K562 (cell line): ENCODE results near the gene ADORA3. TPM values are rescaled to one million over a fixed set of nuclear protein-coding genes. Genes with fewer than 3 reads are reported as not detected.

Source experiments
- CC2D1A ChIP-seq: fragments of 450-650 bp; IDR thresholded peaks from 2 replicates; pipeline ENCODE4 v1.6.1; 2017; ENCODE audit warnings: mild to moderate bottlenecking
- CCNT2 ChIP-seq: IDR thresholded peaks from 2 replicates; pipeline ENCODE4 v1.6.1; 2011; ENCODE audit warnings: borderline replicate concordance, low read depth, mild to moderate bottlenecking, moderate library complexity, mixed read lengths, low read length; ENCODE audit not compliant: insufficient read length; ENCODE audit errors: extremely low read depth
- GATA2 ChIP-seq: sonication (generic); formaldehyde crosslinking; IDR thresholded peaks from 2 replicates; pipeline ENCODE4 v1.4.0; 2020; ENCODE audit warnings: mild to moderate bottlenecking, missing genetic modification reagents
- HLTF ChIP-seq: fragments of 450-650 bp; IDR thresholded peaks from 2 replicates; pipeline ENCODE4 v1.6.1; 2016
- KAT8 ChIP-seq: fragments of 450-650 bp; IDR thresholded peaks from 2 replicates; pipeline ENCODE4 v1.6.1; 2016; ENCODE audit warnings: low read depth, mild to moderate bottlenecking
- KDM1A ChIP-seq, 2 experiments: fragments of 450-650 bp; IDR thresholded peaks; 2 replicates each; pipeline ENCODE4 v1.6.1; 2016; ENCODE audit warnings: mild to moderate bottlenecking in 2 of 2
- KLF16 ChIP-seq: IDR thresholded peaks from 2 replicates; pipeline ENCODE4 v1.6.1; 2016; ENCODE audit warnings: antibody characterized with exemption
- MTF1 ChIP-seq: fragments of 250-450 bp; sonication (Bioruptor Pico); IDR thresholded peaks from 2 replicates; pipeline ENCODE4 v1.9.0; 2021; ENCODE audit warnings: moderate library complexity, mild to moderate bottlenecking, inconsistent platforms, borderline replicate concordance
- PHF21A ChIP-seq: fragments of 450-650 bp; IDR thresholded peaks from 2 replicates; pipeline ENCODE4 v1.6.1; 2017; ENCODE audit warnings: low read depth, borderline replicate concordance
- POLR2A ChIP-seq: fragments of 450-650 bp; conservative IDR thresholded peaks from 2 replicates; pipeline ENCODE4 v1.6.1; 2016
- TCFL5 ChIP-seq: fragments of 250-450 bp; sonication (Bioruptor Pico); conservative IDR thresholded peaks from 2 replicates; pipeline ENCODE4 v1.6.1; 2021; ENCODE audit warnings: mild to moderate bottlenecking, moderate library complexity, matching md5 sums
- ZFP36 ChIP-seq: fragments of 150-350 bp; IDR thresholded peaks from 2 replicates; pipeline ENCODE4 v1.6.1; 2018; ENCODE audit warnings: low read length, low read depth; ENCODE audit not compliant: partially characterized antibody
- ZFPM2 ChIP-seq: fragments of 250-450 bp; sonication (Bioruptor Pico); IDR thresholded peaks from 2 replicates; pipeline ENCODE4 v1.5.1; 2022; ENCODE audit warnings: mild to moderate bottlenecking
- ZNF24 ChIP-seq: fragments of 450-650 bp; IDR thresholded peaks from 2 replicates; pipeline ENCODE4 v1.6.1; 2016
- ZNF445 ChIP-seq: fragments of 250-450 bp; sonication (Bioruptor Pico); IDR thresholded peaks from 2 replicates; pipeline ENCODE4 v1.4.0; 2020; ENCODE audit warnings: low read depth, mild to moderate bottlenecking, moderate library complexity
- ZNF778 ChIP-seq: fragments of 450-650 bp; formaldehyde crosslinking; IDR thresholded peaks from 2 replicates; pipeline ENCODE4 v1.4.0; 2020; ENCODE audit warnings: mild to moderate bottlenecking, moderate library complexity
- polyA plus RNA-seq, 8 experiments: library from polyadenylated mRNA; depleted of rRNA in 4 of 8; stranded (reverse) in 5 of 8; unstranded in 3 of 8; fragments of >200 nt; fragmentation: Nextera tagmentation in 2 of 8; fragmentation: Illumina TruSeq in 1 of 8; extraction: Ambion mirVana in 2 of 8; extraction: Trizol in 1 of 8; gene quantifications; 2 replicates each; pipeline versions ENCODE4 v1.2.1 to v1.2.3, GENCODE V29; 2011 to 2014; ENCODE audit warnings: inconsistent platforms in 1 of 8, missing spikeins in 1 of 8
- total RNA-seq, 7 experiments: library from RNA; depleted of rRNA in 6 of 7; stranded (reverse); fragments of >200 nt in 6 of 7; fragmentation: Illumina TruSeq in 2 of 7; extraction: Trizol in 2 of 7; gene quantifications; 2 replicates each; pipeline versions ENCODE4 v1.2.1 to v1.2.3, GENCODE V29; 2011 to 2021; ENCODE audit warnings: low replicate concordance in 1 of 7
- TF ChIP-seq, protein P1 (sequence below): sonication (generic); formaldehyde crosslinking; IDR thresholded peaks from 2 replicates; pipeline ENCODE4 v1.8.0; 2022; ENCODE audit warnings: mild to moderate bottlenecking, missing genetic modification reagents
- TF ChIP-seq, protein P2 (sequence below): fragments of 250-450 bp; sonication (Bioruptor Pico); IDR thresholded peaks from 2 replicates; pipeline ENCODE4 v1.4.0; 2020; ENCODE audit warnings: mild to moderate bottlenecking, moderate library complexity
- TF ChIP-seq, protein P3 (sequence below): sonication (generic); formaldehyde crosslinking; IDR thresholded peaks from 2 replicates; pipeline ENCODE4 v1.8.0; 2022; ENCODE audit warnings: mild to moderate bottlenecking, missing genetic modification reagents
- TF ChIP-seq, protein P4 (sequence below): fragments of 450-650 bp; formaldehyde crosslinking; IDR thresholded peaks from 2 replicates; pipeline ENCODE4 v1.4.0; 2020; ENCODE audit warnings: mild to moderate bottlenecking

The ADORA3 gene
- total and polyA plus RNA-seq, 9 of the 15 experiments (the other 6 are each of a cell fraction or from before 2014, with no cell fraction given), result 0.09 to 0.35 (median 0.16) TPM; not detected in 3

DNA sequence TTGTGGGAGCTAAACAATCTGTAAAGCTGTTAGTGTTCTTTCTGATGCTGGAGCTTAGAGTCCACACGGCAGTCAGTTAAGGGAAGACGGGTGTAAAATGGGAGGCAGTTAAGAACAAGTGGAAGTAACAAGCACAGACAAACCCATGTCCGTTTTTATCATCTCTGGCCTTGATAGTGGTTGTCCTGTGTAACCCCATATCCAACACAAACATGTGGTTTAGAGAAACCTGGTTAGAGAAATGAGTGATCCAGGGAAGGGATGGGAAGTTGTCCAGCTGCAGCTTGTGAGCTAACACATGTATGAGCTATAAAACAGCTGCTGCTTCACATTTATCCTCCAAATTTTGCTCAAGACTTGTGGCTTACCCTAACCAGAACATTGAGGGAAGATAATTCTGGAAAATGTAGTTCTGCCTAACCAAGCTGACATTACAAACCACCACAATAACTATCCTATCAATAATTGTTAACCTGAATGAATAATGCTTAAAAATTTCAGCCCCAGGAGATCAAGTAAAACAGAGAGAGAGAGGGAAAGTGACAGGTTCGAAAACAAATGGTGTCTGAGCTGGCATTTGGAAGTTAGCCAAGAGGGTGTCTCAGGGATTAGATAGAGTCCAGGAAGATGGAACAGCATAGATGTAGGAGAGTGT is 40.3 kb downstream of the ADORA3 start (continued):
- TF ChIP-seq, protein P1, sequence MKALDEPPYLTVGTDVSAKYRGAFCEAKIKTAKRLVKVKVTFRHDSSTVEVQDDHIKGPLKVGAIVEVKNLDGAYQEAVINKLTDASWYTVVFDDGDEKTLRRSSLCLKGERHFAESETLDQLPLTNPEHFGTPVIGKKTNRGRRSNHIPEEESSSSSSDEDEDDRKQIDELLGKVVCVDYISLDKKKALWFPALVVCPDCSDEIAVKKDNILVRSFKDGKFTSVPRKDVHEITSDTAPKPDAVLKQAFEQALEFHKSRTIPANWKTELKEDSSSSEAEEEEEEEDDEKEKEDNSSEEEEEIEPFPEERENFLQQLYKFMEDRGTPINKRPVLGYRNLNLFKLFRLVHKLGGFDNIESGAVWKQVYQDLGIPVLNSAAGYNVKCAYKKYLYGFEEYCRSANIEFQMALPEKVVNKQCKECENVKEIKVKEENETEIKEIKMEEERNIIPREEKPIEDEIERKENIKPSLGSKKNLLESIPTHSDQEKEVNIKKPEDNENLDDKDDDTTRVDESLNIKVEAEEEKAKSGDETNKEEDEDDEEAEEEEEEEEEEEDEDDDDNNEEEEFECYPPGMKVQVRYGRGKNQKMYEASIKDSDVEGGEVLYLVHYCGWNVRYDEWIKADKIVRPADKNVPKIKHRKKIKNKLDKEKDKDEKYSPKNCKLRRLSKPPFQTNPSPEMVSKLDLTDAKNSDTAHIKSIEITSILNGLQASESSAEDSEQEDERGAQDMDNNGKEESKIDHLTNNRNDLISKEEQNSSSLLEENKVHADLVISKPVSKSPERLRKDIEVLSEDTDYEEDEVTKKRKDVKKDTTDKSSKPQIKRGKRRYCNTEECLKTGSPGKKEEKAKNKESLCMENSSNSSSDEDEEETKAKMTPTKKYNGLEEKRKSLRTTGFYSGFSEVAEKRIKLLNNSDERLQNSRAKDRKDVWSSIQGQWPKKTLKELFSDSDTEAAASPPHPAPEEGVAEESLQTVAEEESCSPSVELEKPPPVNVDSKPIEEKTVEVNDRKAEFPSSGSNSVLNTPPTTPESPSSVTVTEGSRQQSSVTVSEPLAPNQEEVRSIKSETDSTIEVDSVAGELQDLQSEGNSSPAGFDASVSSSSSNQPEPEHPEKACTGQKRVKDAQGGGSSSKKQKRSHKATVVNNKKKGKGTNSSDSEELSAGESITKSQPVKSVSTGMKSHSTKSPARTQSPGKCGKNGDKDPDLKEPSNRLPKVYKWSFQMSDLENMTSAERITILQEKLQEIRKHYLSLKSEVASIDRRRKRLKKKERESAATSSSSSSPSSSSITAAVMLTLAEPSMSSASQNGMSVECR, result no peak
- TF ChIP-seq HLTF (no peak), TCFL5 (CRISPR knock-in tag) (no peak), ZFP36 (no peak), GATA2 (CRISPR knock-in tag) (peak; percentile 0; the same call in 1 of the 2 replicates), ZNF24 (no peak), KDM1A (IDR thresholded peaks at IDR 0.05) (no peak), ZNF445 (CRISPR knock-in tag) (no peak), KAT8 (no peak; the same call in 1 of the 2 replicates), ZNF778 (CRISPR knock-in tag) (no peak), CCNT2 (no peak), PHF21A (no peak), CC2D1A (no peak), ZFPM2 (CRISPR knock-in tag) (no peak), POLR2A (peak; percentile 60), KLF16 (no peak), MTF1 (no peak)
- TF ChIP-seq, protein P2, sequence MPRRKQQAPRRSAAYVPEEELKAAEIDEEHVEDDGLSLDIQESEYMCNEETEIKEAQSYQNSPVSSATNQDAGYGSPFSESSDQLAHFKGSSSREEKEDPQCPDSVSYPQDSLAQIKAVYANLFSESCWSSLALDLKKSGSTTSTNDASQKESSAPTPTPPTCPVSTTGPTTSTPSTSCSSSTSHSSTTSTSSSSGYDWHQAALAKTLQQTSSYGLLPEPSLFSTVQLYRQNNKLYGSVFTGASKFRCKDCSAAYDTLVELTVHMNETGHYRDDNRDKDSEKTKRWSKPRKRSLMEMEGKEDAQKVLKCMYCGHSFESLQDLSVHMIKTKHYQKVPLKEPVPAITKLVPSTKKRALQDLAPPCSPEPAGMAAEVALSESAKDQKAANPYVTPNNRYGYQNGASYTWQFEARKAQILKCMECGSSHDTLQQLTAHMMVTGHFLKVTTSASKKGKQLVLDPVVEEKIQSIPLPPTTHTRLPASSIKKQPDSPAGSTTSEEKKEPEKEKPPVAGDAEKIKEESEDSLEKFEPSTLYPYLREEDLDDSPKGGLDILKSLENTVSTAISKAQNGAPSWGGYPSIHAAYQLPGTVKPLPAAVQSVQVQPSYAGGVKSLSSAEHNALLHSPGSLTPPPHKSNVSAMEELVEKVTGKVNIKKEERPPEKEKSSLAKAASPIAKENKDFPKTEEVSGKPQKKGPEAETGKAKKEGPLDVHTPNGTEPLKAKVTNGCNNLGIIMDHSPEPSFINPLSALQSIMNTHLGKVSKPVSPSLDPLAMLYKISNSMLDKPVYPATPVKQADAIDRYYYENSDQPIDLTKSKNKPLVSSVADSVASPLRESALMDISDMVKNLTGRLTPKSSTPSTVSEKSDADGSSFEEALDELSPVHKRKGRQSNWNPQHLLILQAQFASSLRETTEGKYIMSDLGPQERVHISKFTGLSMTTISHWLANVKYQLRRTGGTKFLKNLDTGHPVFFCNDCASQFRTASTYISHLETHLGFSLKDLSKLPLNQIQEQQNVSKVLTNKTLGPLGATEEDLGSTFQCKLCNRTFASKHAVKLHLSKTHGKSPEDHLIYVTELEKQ (CRISPR knock-in tag), result no peak
- TF ChIP-seq, protein P3, sequence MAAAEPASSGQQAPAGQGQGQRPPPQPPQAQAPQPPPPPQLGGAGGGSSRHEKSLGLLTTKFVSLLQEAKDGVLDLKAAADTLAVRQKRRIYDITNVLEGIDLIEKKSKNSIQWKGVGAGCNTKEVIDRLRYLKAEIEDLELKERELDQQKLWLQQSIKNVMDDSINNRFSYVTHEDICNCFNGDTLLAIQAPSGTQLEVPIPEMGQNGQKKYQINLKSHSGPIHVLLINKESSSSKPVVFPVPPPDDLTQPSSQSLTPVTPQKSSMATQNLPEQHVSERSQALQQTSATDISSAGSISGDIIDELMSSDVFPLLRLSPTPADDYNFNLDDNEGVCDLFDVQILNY, result no peak
- TF ChIP-seq, protein P4, sequence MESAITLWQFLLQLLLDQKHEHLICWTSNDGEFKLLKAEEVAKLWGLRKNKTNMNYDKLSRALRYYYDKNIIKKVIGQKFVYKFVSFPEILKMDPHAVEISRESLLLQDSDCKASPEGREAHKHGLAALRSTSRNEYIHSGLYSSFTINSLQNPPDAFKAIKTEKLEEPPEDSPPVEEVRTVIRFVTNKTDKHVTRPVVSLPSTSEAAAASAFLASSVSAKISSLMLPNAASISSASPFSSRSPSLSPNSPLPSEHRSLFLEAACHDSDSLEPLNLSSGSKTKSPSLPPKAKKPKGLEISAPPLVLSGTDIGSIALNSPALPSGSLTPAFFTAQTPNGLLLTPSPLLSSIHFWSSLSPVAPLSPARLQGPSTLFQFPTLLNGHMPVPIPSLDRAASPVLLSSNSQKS (CRISPR knock-in tag), result no peak
